OCI-LY7 (cell line): ENCODE results near the gene PRR15L. TPM values are rescaled to one million over a fixed set of nuclear protein-coding genes. Genes with fewer than 3 reads are reported as not detected.

Experiments
- BruUV-seq: library from RNA; stranded (reverse); fragments of 400-500 nt; replicated peaks from 2 replicates; lab custom pipeline; 2021; lab: Mats Ljungman, UMichigan
- CTCF ChIA-PET: fragments of 300-600 bp; sonication (Branson Sonifier 250); formaldehyde crosslinking; loops from one replicate; lab custom pipeline; 2022; ENCODE audit warnings: antibody characterized with exemption; ENCODE audit not compliant: unreplicated experiment; lab: Charles Lee
- POLR2A ChIA-PET: fragments of 300-600 bp; sonication (Branson Sonifier 250); formaldehyde crosslinking; loops from one replicate; lab custom pipeline; 2022; ENCODE audit warnings: antibody characterized with exemption; lab: Charles Lee
- DNase-seq: peaks from one replicate; pipeline ENCODE4 v3.0.0-alpha.2; 2015; ENCODE audit warnings: low spot score
- H2AFZ ChIP-seq: fragments of 200-600 bp; sonication (generic), shearing (Covaris generic); 2 replicates; pipeline ENCODE4 v1.6.1; 2014; ENCODE audit warnings: mild to moderate bottlenecking, antibody characterized with exemption, low read length, moderate library complexity
- H3K27ac ChIP-seq: fragments of 200-600 bp; sonication (generic); 2 replicates; pipeline ENCODE4 v1.5.1; 2014; ENCODE audit warnings: mixed run types, low read depth, mild to moderate bottlenecking, moderate library complexity, low read length, inconsistent platforms; ENCODE audit not compliant: poor library complexity, severe bottlenecking
- H3K36me3 ChIP-seq: fragments of 200-600 bp; sonication (generic); 2 replicates; pipeline ENCODE4 v1.6.1; 2014; ENCODE audit warnings: mild to moderate bottlenecking, antibody characterized with exemption, low read length, moderate library complexity, mixed read lengths; ENCODE audit not compliant: insufficient read depth
- H3K4me1 ChIP-seq: fragments of 200-600 bp; sonication (generic); 2 replicates; pipeline ENCODE4 v1.5.1; 2014; ENCODE audit warnings: mild to moderate bottlenecking, low read length; ENCODE audit not compliant: insufficient read depth, poor library complexity, severe bottlenecking
- H3K4me2 ChIP-seq: fragments of 200-600 bp; sonication (generic); 2 replicates; pipeline ENCODE4 v1.6.1; 2014; ENCODE audit warnings: mild to moderate bottlenecking, low read length
- H3K4me3 ChIP-seq: fragments of 200-600 bp; sonication (generic); 2 replicates; pipeline ENCODE4 v1.5.1; 2014; ENCODE audit warnings: mild to moderate bottlenecking, low read depth, low read length; ENCODE audit not compliant: poor library complexity, severe bottlenecking
- H3K79me2 ChIP-seq: fragments of 200-600 bp; sonication (generic); 2 replicates; pipeline ENCODE4 v1.6.1; 2016; ENCODE audit warnings: low read depth, mild to moderate bottlenecking, low read length, moderate library complexity, mixed read lengths; ENCODE audit not compliant: insufficient read depth
- H3K9me2 ChIP-seq: fragments of 200-600 bp; sonication (generic); 2 replicates; pipeline ENCODE4 v1.6.1; 2016; ENCODE audit warnings: mild to moderate bottlenecking, low read length, mixed read lengths; ENCODE audit not compliant: insufficient read depth
- H3K9me3 ChIP-seq: fragments of 200-600 bp; sonication (generic); 2 replicates; pipeline ENCODE4 v1.6.1; 2014; ENCODE audit warnings: mild to moderate bottlenecking, mixed run types, low read length, mixed read lengths
- H4K20me1 ChIP-seq: fragments of 200-600 bp; sonication (generic); 2 replicates; pipeline ENCODE4 v1.6.1; 2014; ENCODE audit warnings: mild to moderate bottlenecking, antibody characterized with exemption, low read length, moderate library complexity, mixed read lengths; ENCODE audit not compliant: insufficient read depth
- CTCF ChIP-seq: fragments of 200-600 bp; sonication (generic); conservative IDR thresholded peaks from 2 replicates; pipeline ENCODE4 v1.5.1; 2014; ENCODE audit warnings: mild to moderate bottlenecking, antibody characterized with exemption, low read length, moderate library complexity, mixed read lengths
- EZH2phosphoT487 ChIP-seq: fragments of 200-600 bp; sonication (generic); IDR thresholded peaks from 2 replicates; pipeline ENCODE4 v1.6.1; 2018; ENCODE audit warnings: low read depth, borderline replicate concordance, mild to moderate bottlenecking, mixed run types, antibody characterized with exemption, low read length, moderate library complexity, mixed read lengths
- intact Hi-C: fragments of 100-400 bp; cut with micrococcal nuclease; formaldehyde crosslinking; loops from one replicate; pipeline ENCODE4 v1.10.0; 2022; ENCODE audit not compliant: unreplicated experiment
- total RNA-seq, 2 experiments: library from RNA; depleted of rRNA in 1 of 2; stranded (reverse); fragments of >200 nt in 1 of 2; shearing (Covaris generic) in 1 of 2; gene quantifications; 2 replicates each; pipeline ENCODE4 v1.2.3, GENCODE V29; 2014 to 2022

The PRR15L gene
- total RNA-seq, 2 experiments from 2014 or later = not detected

- POLR2A ChIA-PET = interaction anchor here (1.9 kb wide), 1 partner anchor 8 kb away, joined by 5 read pairs; the partner anchor contains the start of gene PNPO
- intact Hi-C loops = loop anchor here (1.0 kb wide), 2 partner anchors 22 to 70 kb away; no protein-coding TSS in a partner anchor
Observed at GRCh38 chr17:47948706-47949196, 8.9 kb downstream of the PRR15L start.

GRCh38 chr17:47946929-47947397, 10.7 kb downstream of the PRR15L start:
- H4K20me1 ChIP-seq = no peaks in the 10 kb centered on the region
- no TSS peak for BruUV-seq
- no peak overlapping the region for H3K4me3 ChIP-seq
- intact Hi-C loops = no loop called here
- POLR2A ChIA-PET = interaction anchor here (0.6 to 1.1 kb wide), 2 partner anchors 23 to 173 kb away, joined by 3 to 4 read pairs; no protein-coding TSS in a partner anchor
- peak; percentile 96 for TF ChIP-seq CTCF
- no peak for TF ChIP-seq EZH2phosphoT487
- H2AFZ ChIP-seq = no peak overlapping the region
- H3K9me3 ChIP-seq = no peaks in the 10 kb centered on the region
- no peaks in the 10 kb centered on the region for H3K9me2 ChIP-seq
- CTCF ChIA-PET = interaction anchor here (0.9 to 1.0 kb wide), 2 partner anchors 106 to 161 kb away, joined by 3 read pairs; partner anchors contain the start of genes SCRN2 and SNX11
- peaks cover 18% of the 10 kb centered on the region for H3K79me2 ChIP-seq
- peaks cover 42% of the 10 kb centered on the region for H3K36me3 ChIP-seq
- DNase-seq = peak; percentile 71
- peaks cover 50% of the 10 kb centered on the region for H3K4me1 ChIP-seq
- no peak overlapping the region for H3K27ac ChIP-seq
- no peak overlapping the region for H3K4me2 ChIP-seq

More at GRCh38 chr17:47948706-47949196, 8.9 kb downstream of the PRR15L start:
- peak overlapping the region; percentile 54; the same call in 1 of the 2 replicates for H3K4me2 ChIP-seq
- H3K4me3 ChIP-seq = no peak overlapping the region
- no peak for DNase-seq
- no peaks in the 10 kb centered on the region for H3K9me3 ChIP-seq
- H3K9me2 ChIP-seq = no peaks in the 10 kb centered on the region
- TF ChIP-seq EZH2phosphoT487 (no peak), CTCF (no peak)
- peaks cover 42% of the 10 kb centered on the region for H3K36me3 ChIP-seq
- H3K27ac ChIP-seq = peak overlapping the region; percentile 13
- no peaks in the 10 kb centered on the region; the same call in 1 of the 2 replicates for H3K79me2 ChIP-seq
- H3K4me1 ChIP-seq = peaks cover 33% of the 10 kb centered on the region
- BruUV-seq = no TSS peak
- no peaks in the 10 kb centered on the region for H4K20me1 ChIP-seq
- CTCF ChIA-PET = interaction anchor here (1.6 kb wide), 1 partner anchor 8 kb away, joined by 4 read pairs; the partner anchor contains the start of gene PNPO
- H2AFZ ChIP-seq = no peak overlapping the region

GRCh38 chr17:47946516-47946915, 11.2 kb downstream of the PRR15L start:
- Histone ChIP-seq H2AFZ (no peak overlapping the region), H3K9me3 (no peaks in the 10 kb centered on the region), H4K20me1 (no peaks in the 10 kb centered on the region), H3K4me1 (peaks cover 50% of the 10 kb centered on the region), H3K4me3 (no peak overlapping the region), H3K9me2 (no peaks in the 10 kb centered on the region), H3K4me2 (no peak overlapping the region), H3K36me3 (peaks cover 42% of the 10 kb centered on the region), H3K79me2 (peaks cover 20% of the 10 kb centered on the region), H3K27ac (no peak overlapping the region)
- CTCF ChIA-PET = interaction anchor here (0.9 kb wide), 1 partner anchor 106 kb away, joined by 3 read pairs; the partner anchor contains the start of gene SCRN2
- POLR2A ChIA-PET = interaction anchor here (0.6 to 1.1 kb wide), 2 partner anchors 24 to 174 kb away, joined by 3 to 4 read pairs; no protein-coding TSS in a partner anchor
- no peak for DNase-seq
- intact Hi-C loops = no loop called here
- TF ChIP-seq EZH2phosphoT487 = no peak
- TF ChIP-seq CTCF = no peak
- BruUV-seq = no TSS peak
